H1 (cell line): ENCODE measurements around the gene ORMDL2. TPM values are rescaled to one million over a fixed set of nuclear protein-coding genes. Genes with fewer than 3 reads are reported as not detected.

Experiments used
- CTCF ChIA-PET: fragments of 300-600 bp; sonication (Branson Sonifier 250); formaldehyde crosslinking; loops from one replicate; lab custom pipeline; 2021; ENCODE audit not compliant: partially characterized antibody; lab: Charles Lee
- POLR2A ChIA-PET: fragments of 300-600 bp; sonication (Branson Sonifier 250); formaldehyde crosslinking; loops from one replicate; lab custom pipeline; 2021; ENCODE audit warnings: inconsistent platforms; ENCODE audit not compliant: partially characterized antibody; lab: Charles Lee
- DNase-seq, 2 experiments: peaks; one replicate each; pipeline versions ENCODE4 v3.0.0 to v3.0.0-alpha.2; 2010 to 2022; ENCODE audit warnings: low spot score in 2 of 2, low read depth in 1 of 2, mixed read lengths in 1 of 2
- FAIRE-seq: peaks from 2 replicates; lab custom pipeline; 2011; peaks lifted over from hg19 to GRCh38; lab: Jason Lieb, UNC
- H2AFZ ChIP-seq: 2 replicates; pipeline ENCODE4 v1.8.1; 2012; ENCODE audit warnings: low read length, inconsistent platforms
- H2AK5ac ChIP-seq: 2 replicates; pipeline ENCODE4 v1.6.1; 2013; ENCODE audit warnings: low read depth, low read length
- H2BK120ac ChIP-seq: replicated peaks from 2 replicates; pipeline ENCODE3; 2013; ENCODE audit warnings: low read depth, low read length, inconsistent platforms
- H2BK12ac ChIP-seq: 2 replicates; pipeline ENCODE4 v1.6.1; 2013; ENCODE audit warnings: low read depth, low read length
- H2BK15ac ChIP-seq: 2 replicates; pipeline ENCODE4 v1.6.1; 2013; ENCODE audit warnings: low read length
- H2BK20ac ChIP-seq: 2 replicates; pipeline ENCODE4 v1.6.1; 2013; ENCODE audit warnings: low read length
- H2BK5ac ChIP-seq: 2 replicates; pipeline ENCODE4 v1.6.1; 2013; ENCODE audit warnings: low read depth, low read length
- H3K14ac ChIP-seq: 2 replicates; pipeline ENCODE4 v1.6.1; 2013; ENCODE audit warnings: inconsistent platforms; ENCODE audit not compliant: insufficient read length
- H3K18ac ChIP-seq: 2 replicates; pipeline ENCODE4 v1.6.1; 2013; ENCODE audit warnings: low read length; ENCODE audit errors: extremely low read depth
- H3K23ac ChIP-seq: 2 replicates; pipeline ENCODE4 v1.6.1; 2013; ENCODE audit warnings: inconsistent platforms; ENCODE audit not compliant: insufficient read length
- H3K23me2 ChIP-seq: 2 replicates; pipeline ENCODE4 v1.6.1; 2013; ENCODE audit warnings: low read depth, low read length
- H3K27ac ChIP-seq: 2 replicates; pipeline ENCODE4 v1.6.1; 2011; ENCODE audit warnings: low read depth, low read length, inconsistent platforms
- H3K27me3 ChIP-seq, 4 experiments: replicated peaks in 1 of 4; 1 replicate in 1 of 4; 2 replicates in 3 of 4; pipeline versions ENCODE4 v1.6.1 to v1.8.1; 2011 to 2013; ENCODE audit warnings: low read length in 3 of 4, mild to moderate bottlenecking in 3 of 4, inconsistent platforms in 2 of 4, mixed read lengths in 2 of 4, moderate library complexity in 1 of 4; ENCODE audit not compliant: control insufficient read depth in 3 of 4, insufficient read depth in 3 of 4; ENCODE audit errors: extremely low read depth in 1 of 4
- H3K36me3 ChIP-seq, 4 experiments: 2 replicates each; pipeline versions ENCODE4 v1.6.1 to v1.8.1; 2011 to 2013; ENCODE audit warnings: mild to moderate bottlenecking in 4 of 4, low read length in 3 of 4, moderate library complexity in 2 of 4, control low read depth in 1 of 4, inconsistent platforms in 1 of 4; ENCODE audit not compliant: insufficient read depth in 4 of 4, control insufficient read depth in 2 of 4
- H3K4ac ChIP-seq: replicated peaks from 2 replicates; pipeline ENCODE3; 2013; ENCODE audit warnings: low read length, low read depth, mixed read lengths, inconsistent platforms; ENCODE audit not compliant: insufficient read length
- H3K4me1 ChIP-seq, 4 experiments: replicated peaks in 1 of 4; 1 replicate in 1 of 4; 2 replicates in 3 of 4; pipeline versions ENCODE4 v1.6.1 to v1.8.1; 2011 to 2013; ENCODE audit warnings: low read length in 3 of 4, inconsistent platforms in 2 of 4, mixed read lengths in 1 of 4; ENCODE audit not compliant: insufficient read depth in 4 of 4, control insufficient read depth in 3 of 4
- H3K4me2 ChIP-seq, 2 experiments: 2 replicates each; pipeline versions ENCODE4 v1.6.1 to v1.8.1; 2011 to 2013; ENCODE audit warnings: low read depth in 2 of 2, low read length in 2 of 2, control low read depth in 1 of 2, inconsistent platforms in 1 of 2, mild to moderate bottlenecking in 1 of 2; ENCODE audit not compliant: insufficient read depth in 1 of 2
- H3K4me3 ChIP-seq, 4 experiments: fragments of 200-600, 300-600 bp in 1 of 4; sonication (generic), shearing (Covaris generic), sonication (Bioruptor Twin) in 1 of 4; 2 replicates each; pipeline versions ENCODE4 v1.5.1 to v1.8.1; 2011 to 2016; ENCODE audit warnings: low read length in 4 of 4, low read depth in 3 of 4, control low read depth in 2 of 4, inconsistent platforms in 2 of 4, mild to moderate bottlenecking in 2 of 4, mixed read lengths in 1 of 4, moderate library complexity in 1 of 4; ENCODE audit not compliant: insufficient read depth in 2 of 4; ENCODE audit errors: extremely low read depth in 1 of 4
- H3K56ac ChIP-seq: replicated peaks from 2 replicates; pipeline ENCODE3; 2013; ENCODE audit warnings: low read depth, mild to moderate bottlenecking, mixed read lengths, low read length, inconsistent platforms; ENCODE audit not compliant: insufficient read length
- H3K79me1 ChIP-seq: 2 replicates; pipeline ENCODE4 v1.6.1; 2013; ENCODE audit warnings: low read depth, low read length, control low read depth
- H3K79me2 ChIP-seq, 2 experiments: 2 replicates each; pipeline versions ENCODE4 v1.6.1 to v1.8.1; 2012 to 2013; ENCODE audit warnings: low read length in 2 of 2, mild to moderate bottlenecking in 2 of 2, inconsistent platforms in 1 of 2; ENCODE audit not compliant: insufficient read depth in 2 of 2, control insufficient read depth in 1 of 2
- H3K9ac ChIP-seq, 4 experiments: replicated peaks in 1 of 4; 1 replicate in 1 of 4; 2 replicates in 3 of 4; pipeline versions ENCODE4 v1.6.1 to v1.8.1; 2011 to 2013; ENCODE audit warnings: low read depth in 3 of 4, low read length in 3 of 4, control low read depth in 2 of 4, mild to moderate bottlenecking in 2 of 4, moderate library complexity in 2 of 4, inconsistent platforms in 1 of 4; ENCODE audit errors: extremely low read depth in 1 of 4
- H3K9me3 ChIP-seq, 2 experiments: 2 replicates each; pipeline versions ENCODE4 v1.6.1 to v1.8.1; 2012 to 2013; ENCODE audit warnings: mild to moderate bottlenecking in 2 of 2, moderate library complexity in 2 of 2, control low read depth in 1 of 2, inconsistent platforms in 1 of 2, low read depth in 1 of 2, low read length in 1 of 2, mixed read lengths in 1 of 2; ENCODE audit not compliant: insufficient read depth in 2 of 2
- H4K20me1 ChIP-seq, 2 experiments: replicated peaks in 1 of 2; 2 replicates each; pipeline versions ENCODE3 to v1.8.1; 2011 to 2013; ENCODE audit warnings: inconsistent platforms in 2 of 2, low read length in 2 of 2, mild to moderate bottlenecking in 1 of 2; ENCODE audit not compliant: insufficient read depth in 2 of 2, control insufficient read depth in 1 of 2
- H4K5ac ChIP-seq: 2 replicates; pipeline ENCODE4 v1.6.1; 2013; ENCODE audit warnings: low read length, low read depth, mixed read lengths, inconsistent platforms; ENCODE audit not compliant: insufficient read length
- H4K8ac ChIP-seq: 2 replicates; pipeline ENCODE4 v1.8.0; 2013; ENCODE audit warnings: mild to moderate bottlenecking, moderate library complexity, low read length, inconsistent platforms; ENCODE audit not compliant: insufficient read depth; ENCODE audit errors: extremely low read depth
- H4K91ac ChIP-seq: replicated peaks from 2 replicates; pipeline ENCODE3; 2013; ENCODE audit warnings: low read length, mixed read lengths, inconsistent platforms; ENCODE audit not compliant: insufficient read length
- CHD1 ChIP-seq: IDR thresholded peaks from 2 replicates; pipeline ENCODE4 v1.6.1; 2012; ENCODE audit warnings: low read depth, low read length, improper control_type of control experiment
- EGR1 ChIP-seq: IDR thresholded peaks from 2 replicates; pipeline ENCODE4 v1.6.1; 2011; ENCODE audit warnings: low read depth, low read length, borderline replicate concordance
- GABPA ChIP-seq: IDR thresholded peaks from 2 replicates; pipeline ENCODE4 v1.6.1; 2011; ENCODE audit warnings: mild to moderate bottlenecking, low read length, moderate library complexity, borderline replicate concordance; ENCODE audit not compliant: insufficient read depth
- GTF2F1 ChIP-seq: IDR thresholded peaks from 2 replicates; pipeline ENCODE4 v1.6.1; 2012; ENCODE audit warnings: low read depth, low read length, improper control_type of control experiment, borderline replicate concordance
- POLR2AphosphoS5 ChIP-seq: IDR thresholded peaks from 2 replicates; pipeline ENCODE4 v1.6.1; 2011; ENCODE audit warnings: low read depth, low read length
- SRF ChIP-seq: IDR thresholded peaks from 2 replicates; pipeline ENCODE4 v1.6.1; 2011; ENCODE audit warnings: mild to moderate bottlenecking, low read depth, low read length, moderate library complexity
- ZNF274 ChIP-seq: IDR thresholded peaks from 2 replicates; pipeline ENCODE4 v1.7.0; 2012; ENCODE audit warnings: low read length, borderline replicate concordance; ENCODE audit errors: extremely low read depth
- WGBS, 2 experiments: shearing (Covaris generic) in 1 of 2; methylation state at CpG; one replicate each; pipeline versions ENCODE4 v1.1.6 to v1.1.7; 2013 to 2015; ENCODE audit warnings: low lambda C conversion rate in 2 of 2, mixed read lengths in 2 of 2, inconsistent platforms in 1 of 2, low coverage in 1 of 2, missing lambda C conversion rate in 1 of 2; ENCODE audit not compliant: insufficient replicate concordance in 2 of 2, insufficient coverage in 1 of 2, insufficient read length in 1 of 2; ENCODE audit errors: extremely low coverage in 1 of 2, missing lambda C conversion rate in 1 of 2; 5-methylcytosine and 5-hydroxymethylcytosine counted together
- polyA plus RNA-seq, 7 experiments: library from polyadenylated mRNA; depleted of rRNA in 3 of 7; stranded (reverse) in 5 of 7; unstranded in 2 of 7; fragments of >200 nt in 5 of 7; fragments of 200-250 nt in 2 of 7; gene quantifications; 1 replicate in 5 of 7; 2 replicates in 1 of 7; 4 replicates in 1 of 7; pipeline versions ENCODE4 v1.2.1 to v1.2.3, GENCODE V29; 2011 to 2013; ENCODE audit warnings: missing spikeins in 2 of 7, mixed read lengths in 2 of 7
- total RNA-seq: library from RNA; stranded (reverse); fragmentation: NEBNext Ultra II Directional; extraction: Animal tissue kit (Norgen Biotek cat#: 25700); gene quantifications from 2 replicates; pipeline ENCODE4 v1.2.1, GENCODE V29; 2021
- TF ChIP-seq, protein P1 (sequence below): IDR thresholded peaks from 2 replicates; pipeline ENCODE4 v1.6.1; 2011; ENCODE audit warnings: low read length, improper control_type of control experiment

ORMDL2 gene
- total and polyA plus RNA-seq, 2 of the 8 experiments (the other 6 are each of a cell fraction or from before 2014, with no cell fraction given): 39.0 to 65.6 TPM

DNA sequence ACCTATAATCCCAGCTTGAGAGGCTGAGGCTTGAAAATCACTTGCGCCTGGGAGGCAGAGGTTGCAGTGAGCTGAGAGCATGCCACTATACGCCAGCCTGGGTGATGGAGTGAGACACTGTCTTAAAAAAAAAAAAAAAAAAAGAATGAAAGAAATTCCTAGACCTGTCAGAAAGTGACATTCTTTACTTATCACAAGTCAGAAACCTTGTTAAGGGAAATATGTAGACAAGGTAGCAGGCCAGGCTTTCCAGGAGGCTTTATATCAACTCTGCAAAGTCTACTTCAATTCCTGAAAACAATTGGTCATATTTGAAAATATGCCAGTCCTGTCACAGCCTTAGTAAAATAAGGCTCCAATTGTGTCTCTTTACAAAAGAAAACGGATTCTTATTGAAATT, 44.0 kb downstream of the ORMDL2 start:
- ChIA-PET CTCF (interaction anchor here (0.6 to 1.8 kb wide), 3 partner anchors 14 to 1744 kb away, joined by 3 to 4 read pairs (median 3); no protein-coding TSS in a partner anchor), POLR2A (no interaction called here)
- Histone ChIP-seq H3K4me3 (no peak overlapping the region), H3K9ac (no peak overlapping the region), H2BK5ac (no peak overlapping the region), H3K79me1 (no peaks in the 10 kb centered on the region), H3K36me3 (no peaks in the 10 kb centered on the region), H3K4me2 (no peak overlapping the region), H2AFZ (no peak overlapping the region), H3K79me2 (no peaks in the 10 kb centered on the region), H3K27ac (no peak overlapping the region), H2AK5ac (no peak overlapping the region), H3K27me3 (no peaks in the 10 kb centered on the region), H3K4ac (no peak overlapping the region), H4K91ac (no peak overlapping the region), H4K20me1 (no peaks in the 10 kb centered on the region), H4K8ac (no peak overlapping the region), H3K18ac (no peak overlapping the region), H2BK120ac (no peak overlapping the region), H3K14ac (no peak overlapping the region), H4K5ac (no peak overlapping the region), H2BK15ac (no peak overlapping the region), H3K23me2 (no peaks in the 10 kb centered on the region), H2BK20ac (no peak overlapping the region), H3K56ac (no peak overlapping the region), H3K4me1 (no peaks in the 10 kb centered on the region), H2BK12ac (no peak overlapping the region), H3K23ac (no peak overlapping the region), H3K9me3 (0 out of 4 replicates have a peak, but pooled peaks cover 3 to 4% of the 10 kb centered on the region in 2 experiments)
- 91% methylated on average over 3 of the region's 3 CpGs; no CpG with 5 or more reads in 1 of the 2 experiments for WGBS, 2 experiments
- DNase-seq: no peak
- TF ChIP-seq SRF (no peak), POLR2AphosphoS5 (no peak), GTF2F1 (no peak), GABPA (no peak), EGR1 (no peak), CHD1 (no peak), ZNF274 (no peak)
- TF ChIP-seq, protein P1, sequence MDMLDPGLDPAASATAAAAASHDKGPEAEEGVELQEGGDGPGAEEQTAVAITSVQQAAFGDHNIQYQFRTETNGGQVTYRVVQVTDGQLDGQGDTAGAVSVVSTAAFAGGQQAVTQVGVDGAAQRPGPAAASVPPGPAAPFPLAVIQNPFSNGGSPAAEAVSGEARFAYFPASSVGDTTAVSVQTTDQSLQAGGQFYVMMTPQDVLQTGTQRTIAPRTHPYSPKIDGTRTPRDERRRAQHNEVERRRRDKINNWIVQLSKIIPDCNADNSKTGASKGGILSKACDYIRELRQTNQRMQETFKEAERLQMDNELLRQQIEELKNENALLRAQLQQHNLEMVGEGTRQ: no peak
- no peak for FAIRE-seq
